Measurements from ENCODE around the gene TMEM86B.
A peak's percentile ranks its signal among the peaks of the same experiment; 100 is the strongest.
"Not testable (repeated sequence)": the region's sequence is repeated elsewhere in the genome, so short reads cannot be mapped to it uniquely, and the experiment has no call there.

TMEM86B gene

DNA sequence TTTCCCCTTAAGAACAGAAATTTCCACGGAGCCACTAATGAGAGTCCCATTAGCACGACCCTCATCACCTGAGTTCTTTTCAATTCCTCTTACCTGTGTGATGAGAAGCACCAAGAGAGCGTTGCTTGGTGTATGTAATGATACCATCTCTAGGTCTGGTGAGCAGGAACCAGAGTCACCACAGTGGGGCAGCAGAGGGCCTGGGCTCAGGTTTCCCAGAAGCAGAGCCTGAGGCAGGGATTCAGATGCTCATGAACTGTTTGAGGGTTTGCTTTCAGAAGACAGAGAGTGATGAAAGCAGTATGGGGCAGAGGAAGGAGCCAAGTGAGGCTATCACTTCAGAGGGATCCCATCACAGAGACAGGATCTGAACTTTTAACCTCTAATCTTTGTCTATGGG lies 16.1 kb downstream of the TMEM86B start:
- peak; percentile 69 for DNase-seq

DNA sequence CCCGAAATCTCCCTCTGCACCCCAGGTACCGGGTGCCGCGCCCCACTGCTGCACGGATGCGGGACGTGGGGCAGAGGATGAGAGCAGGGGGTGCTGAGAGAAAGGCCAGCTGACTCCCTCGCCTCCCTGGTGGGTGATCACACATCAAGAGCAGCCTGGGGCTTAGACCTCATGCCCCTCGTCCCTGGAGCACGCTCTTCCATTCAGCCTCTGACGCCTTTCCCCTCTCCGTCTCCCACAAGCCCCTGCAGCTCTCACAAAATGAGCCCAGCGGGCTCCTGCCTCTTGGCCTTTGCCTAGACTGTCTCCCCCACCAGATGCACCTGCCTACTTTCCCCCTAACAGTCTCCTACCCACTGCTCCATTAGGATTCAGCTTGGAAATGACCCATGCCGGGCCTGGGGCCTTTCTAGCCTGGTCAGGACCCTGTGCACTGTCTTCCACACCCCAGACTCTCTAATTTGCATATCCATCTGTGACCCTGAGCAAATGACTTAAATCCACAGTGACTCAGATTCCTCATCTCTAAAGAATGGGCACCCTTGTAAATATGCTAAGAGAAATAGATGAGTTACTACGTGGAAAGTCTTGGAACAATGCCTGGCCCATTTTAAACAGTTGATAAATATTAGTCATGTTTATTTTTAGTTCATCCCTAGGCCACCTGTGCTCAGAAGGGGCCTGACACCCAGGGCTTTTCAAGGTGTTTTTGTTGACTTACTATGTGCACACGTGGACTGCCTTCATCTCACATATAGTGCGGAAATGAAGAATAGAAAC lies 18.7 kb downstream of the TMEM86B start:
- DNase-seq, result no peak

DNA sequence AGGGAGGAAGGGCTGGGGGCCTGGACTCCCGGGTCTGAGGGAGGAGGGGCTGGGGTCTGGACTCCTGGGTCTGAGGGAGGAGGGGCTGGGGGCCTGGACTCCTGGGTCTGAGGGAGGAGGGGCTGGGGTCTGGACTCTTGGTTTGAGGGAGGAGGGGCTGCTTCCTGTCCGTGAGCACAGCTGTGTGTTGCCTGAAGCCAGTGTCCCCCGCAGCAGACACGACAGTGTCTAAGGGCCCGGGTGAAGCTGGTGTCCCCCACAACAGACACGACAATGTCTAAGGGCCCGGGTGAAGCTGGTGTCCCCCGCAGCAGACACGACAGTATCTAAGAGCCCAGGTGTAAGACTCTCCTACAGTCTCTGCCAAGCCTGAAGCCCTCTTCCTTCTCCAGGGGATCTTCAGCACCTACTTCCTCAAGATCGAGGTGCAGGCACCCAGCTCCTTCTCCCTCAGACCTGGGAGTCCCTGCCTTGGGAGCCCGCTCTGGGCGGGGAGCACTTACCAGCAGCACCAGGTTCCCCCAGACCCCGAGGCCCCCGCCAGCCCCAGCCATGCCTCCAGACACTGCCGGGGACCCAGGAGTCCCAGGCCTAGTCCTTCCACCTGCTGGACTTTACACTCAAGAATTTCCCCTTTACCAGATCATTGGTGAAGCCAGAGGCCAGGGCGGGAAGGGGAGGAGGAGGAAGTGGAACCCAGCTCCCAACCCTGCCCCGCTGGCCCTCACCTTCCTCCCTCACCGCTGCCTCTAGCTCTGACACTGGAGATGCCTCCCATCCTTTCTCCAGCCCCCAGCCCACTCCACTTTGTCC lies 19.5 kb downstream of the TMEM86B start, which contains the start of gene PTPRH:
Gene PTPRH (minus strand): TSS at position 622 of the 813 bp plus-strand sequence. CDS start 68 bp downstream, at position 554.
- no peak for DNase-seq

DNA sequence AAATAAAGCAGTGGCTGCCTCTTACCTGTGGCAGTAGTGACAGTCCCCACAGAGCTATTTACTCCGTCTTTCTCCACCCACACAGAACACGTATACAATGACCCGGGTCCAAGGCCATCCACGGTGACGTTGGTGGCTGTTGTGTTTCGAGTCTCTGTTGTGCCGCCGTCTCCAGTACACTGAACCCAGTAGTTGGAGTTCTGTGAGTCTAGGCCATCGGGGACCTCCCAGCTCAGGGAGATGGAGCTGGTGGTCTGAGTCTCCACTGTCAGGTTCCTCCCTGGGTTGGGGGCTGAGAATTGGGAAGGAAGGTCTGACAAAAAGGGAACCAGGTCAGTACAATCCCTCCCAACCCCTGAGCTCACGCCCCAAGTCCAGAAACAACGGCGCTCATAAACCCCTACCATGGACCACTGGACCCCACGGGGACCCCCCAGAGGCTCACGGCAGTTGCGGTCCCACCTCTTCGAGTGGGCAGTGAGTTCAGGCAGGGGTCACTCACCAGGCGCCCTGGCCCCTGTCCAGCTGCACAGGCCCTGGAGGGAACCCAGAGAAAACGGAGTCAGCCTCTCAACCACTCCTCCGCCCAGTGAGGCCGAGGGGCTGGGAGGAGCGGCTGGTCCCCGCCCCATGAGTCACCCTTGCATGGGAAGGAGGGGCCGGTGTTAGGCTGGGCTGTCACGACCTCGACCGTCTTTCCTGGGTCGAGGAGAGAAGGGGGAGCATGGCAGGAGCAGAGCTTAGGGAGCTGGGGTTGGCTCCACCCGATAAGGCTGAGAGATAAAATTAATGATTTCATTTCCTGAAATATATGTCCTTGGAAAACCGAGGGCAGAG lies 21.7 kb downstream of the TMEM86B start:
- peak; percentile 72 for DNase-seq

DNA sequence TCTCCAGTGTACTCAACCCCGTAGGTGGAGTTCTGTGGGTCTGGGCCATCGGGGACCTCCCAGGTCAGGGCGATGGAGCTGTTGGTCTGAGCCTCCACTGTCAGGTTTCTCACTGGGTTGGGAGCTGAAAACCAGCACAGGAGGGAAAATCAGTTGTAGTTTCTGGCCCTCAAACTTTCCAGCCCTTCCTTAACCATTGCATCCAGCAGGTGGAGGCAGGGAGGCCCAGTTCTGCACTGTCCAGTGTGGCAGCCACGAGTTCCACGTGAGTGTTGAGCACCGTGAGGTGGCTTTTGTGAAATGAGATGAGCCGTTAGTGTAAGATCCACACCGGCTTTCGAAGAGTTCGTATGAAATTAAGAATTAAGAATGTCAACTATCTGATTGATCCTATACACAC lies 26.4 kb downstream of the TMEM86B start:
- DNase-seq, result not testable (repeated sequence)

DNA sequence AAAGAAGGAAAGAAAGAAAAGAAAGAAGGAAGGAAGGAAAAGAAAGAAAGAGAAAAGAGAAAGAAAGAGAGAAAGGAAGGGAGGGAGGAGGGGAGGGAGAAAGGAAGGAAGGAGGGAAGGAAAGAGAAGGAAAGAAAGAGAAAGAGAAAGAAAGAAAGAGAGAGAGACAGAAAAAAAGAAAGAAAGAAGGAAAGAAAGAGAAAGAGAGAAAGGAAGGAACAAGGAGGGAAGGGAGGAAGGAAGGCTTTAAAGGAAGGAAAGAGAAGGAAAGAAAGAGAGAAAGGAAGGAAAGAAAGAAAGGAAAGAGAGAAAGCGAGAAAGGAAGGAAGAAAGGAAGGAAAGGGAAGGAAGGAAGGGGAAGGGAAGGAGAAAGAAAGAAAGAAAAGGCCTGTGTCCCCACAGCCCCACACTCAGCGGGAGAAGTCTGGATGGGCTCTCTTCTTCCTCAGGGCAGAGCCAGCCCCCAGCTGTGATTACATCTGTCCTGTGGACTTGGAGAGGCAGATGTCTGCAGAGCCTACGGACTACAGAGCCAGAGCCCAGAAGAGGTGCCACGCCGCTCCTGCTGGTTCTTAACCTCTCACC lies 28.9 kb downstream of the TMEM86B start:
- DNase-seq, result no peak

DNA sequence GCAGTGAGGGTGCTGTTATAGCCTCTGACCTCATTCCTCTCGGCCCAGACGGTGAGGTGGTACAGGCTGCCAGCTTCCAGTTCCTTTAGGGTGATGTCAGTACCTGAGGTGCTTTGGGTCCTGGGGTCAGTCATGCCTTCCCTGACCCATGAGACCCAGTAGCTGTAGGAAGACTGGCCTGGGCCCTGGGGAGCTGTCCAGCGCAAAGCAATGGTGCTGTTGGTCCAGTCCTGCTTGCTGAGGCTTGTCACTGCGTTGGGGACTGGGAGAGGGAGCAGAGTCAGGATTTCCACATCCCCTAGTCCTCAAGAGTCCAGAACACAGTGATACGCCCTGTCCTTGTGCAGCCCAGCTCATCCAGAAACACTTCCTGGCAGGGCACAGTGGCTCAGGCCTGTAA lies 29.9 kb downstream of the TMEM86B start:
- no peak for DNase-seq

DNA sequence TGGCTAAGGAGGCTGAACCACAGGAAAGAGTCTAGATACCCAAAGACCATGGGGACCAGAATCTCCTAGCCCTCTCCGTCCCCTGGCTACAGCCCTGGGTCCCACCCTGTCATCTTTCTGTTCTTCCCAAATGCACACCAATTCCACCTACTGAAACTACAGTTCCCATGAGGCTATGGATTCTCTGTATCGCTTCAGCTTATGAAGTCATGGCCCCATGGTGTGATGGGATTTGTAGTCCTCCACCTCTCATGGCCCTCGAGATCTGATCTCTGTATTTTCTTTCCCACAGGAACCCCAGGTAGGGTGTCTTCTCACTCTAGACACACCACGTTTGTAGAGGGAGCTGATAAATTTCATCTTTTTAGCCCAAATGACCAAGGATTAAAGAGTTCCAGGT lies 31.0 kb downstream of the TMEM86B start:
- no peak for DNase-seq

DNA sequence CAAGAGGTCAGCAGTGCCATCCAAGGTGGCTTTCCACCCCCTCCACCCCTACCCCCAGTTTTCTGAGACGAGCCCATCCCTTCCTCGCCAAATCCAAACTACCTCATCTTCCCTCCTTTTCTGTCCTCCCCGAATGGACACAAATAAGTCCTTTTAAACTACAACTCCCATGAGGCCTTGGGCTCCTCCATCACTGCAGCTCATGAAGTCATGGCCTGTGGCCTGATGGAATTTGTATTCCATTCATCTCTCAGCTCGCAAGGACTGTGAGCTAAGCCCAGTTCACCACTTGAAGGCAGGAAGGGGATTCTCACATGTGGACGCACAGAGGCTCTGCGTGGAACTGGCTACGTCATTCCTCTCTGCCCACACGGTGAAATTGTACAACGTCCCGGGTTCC lies 31.8 kb downstream of the TMEM86B start:
- no peak for DNase-seq

DNA sequence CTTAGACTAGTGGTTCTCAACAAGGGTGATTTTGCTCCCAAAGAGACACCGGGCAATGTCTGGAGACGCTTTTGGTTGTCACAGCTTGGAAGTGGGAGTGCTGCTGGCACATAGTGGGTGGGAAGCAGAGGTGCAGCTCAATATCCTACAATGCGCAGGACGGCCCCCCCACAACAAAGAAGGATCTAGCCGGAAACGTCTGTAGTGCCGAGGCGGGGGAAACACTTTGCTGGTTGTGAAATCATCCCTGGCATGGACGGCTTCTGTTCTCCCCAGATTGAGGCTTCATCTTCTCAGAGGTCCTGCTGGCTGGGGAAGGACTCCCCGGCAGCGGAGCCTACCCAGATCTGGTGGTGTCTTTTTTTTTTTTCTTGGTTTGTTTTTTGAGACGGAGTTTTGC lies 35.1 kb downstream of the TMEM86B start:
- no peak for DNase-seq

DNA sequence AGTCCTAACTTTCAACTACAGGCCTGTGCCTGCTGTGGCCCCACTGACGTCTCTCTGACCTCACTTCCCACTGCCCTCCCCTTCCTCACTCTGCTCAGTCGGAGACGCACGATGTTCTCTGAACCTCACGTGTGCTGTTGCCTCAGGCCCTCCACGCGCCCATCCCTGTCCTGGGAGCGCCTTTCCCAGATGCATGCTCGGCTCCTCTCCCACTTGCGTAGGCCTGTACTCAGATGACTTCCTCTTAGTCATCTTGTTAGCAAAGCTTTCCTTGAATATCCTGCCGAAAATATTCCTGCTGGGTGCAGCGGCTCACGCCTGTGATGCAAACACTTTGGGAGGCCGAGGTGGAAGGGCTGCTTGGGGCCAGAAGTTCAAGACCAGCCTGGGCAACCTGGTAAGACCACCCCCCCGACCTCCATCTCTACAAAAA lies 39.1 kb downstream of the TMEM86B start:
- DNase-seq, result no peak

DNA sequence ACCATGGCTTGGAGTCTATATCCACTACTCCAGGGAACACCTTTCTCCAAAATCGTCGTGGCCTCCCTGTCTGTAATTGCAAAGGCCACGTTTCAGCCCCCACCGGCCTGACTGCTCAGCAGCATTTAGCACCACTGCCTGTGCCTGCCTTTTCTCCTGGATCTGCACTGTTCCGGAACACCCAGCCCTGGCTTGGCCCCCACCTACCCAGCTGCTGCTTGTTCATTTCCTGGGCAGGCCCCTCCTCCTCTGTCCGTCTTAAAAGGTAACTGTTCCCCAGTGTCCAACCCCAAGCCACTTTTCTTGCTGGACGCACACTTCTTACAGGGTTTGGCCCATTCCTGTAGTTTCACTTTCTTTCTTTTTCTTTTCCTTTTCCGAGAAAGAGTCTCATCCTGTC lies 39.9 kb downstream of the TMEM86B start:
- no peak for DNase-seq

DNA sequence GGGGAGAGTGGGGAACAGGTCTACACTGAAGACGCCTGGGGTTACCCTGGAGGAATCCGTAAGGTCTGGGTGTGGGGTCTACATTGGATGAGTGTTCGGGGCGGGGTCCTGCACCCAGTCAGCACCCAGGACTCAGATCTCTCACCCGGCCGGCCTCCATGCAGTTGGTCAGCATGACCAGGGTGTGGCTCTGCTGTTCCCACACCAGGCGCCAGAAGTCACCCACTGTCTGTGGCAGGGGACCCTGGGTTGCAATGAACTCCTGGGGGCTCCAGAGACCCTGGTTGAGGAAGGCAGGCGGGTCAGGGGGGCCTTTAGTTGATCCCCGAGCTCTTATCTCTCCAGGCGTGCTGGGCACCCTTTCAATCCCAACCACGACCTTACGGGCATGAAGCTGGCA lies 42.5 kb downstream of the TMEM86B start:
- DNase-seq, result no peak

DNA sequence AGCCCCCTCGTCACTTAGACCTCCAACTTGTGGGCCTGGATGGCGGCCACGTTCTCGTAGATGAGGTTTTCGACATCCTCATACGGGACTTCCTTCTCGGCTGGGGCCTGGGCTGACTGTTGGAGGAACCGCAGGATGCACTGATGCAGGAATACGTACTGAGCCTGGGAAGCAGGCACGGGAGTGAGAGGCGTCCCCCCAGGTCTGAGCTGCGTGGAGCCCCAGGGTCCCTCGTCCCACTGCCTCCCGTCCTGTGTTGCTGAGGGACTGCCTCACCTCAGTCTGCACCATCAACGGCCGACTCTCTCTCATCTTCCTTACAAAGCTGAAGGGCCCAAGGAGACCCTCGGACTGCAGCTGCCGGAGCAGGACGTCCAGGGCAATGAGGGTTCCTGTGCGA lies 46.8 kb downstream of the TMEM86B start:
- DNase-seq, result no peak

DNA sequence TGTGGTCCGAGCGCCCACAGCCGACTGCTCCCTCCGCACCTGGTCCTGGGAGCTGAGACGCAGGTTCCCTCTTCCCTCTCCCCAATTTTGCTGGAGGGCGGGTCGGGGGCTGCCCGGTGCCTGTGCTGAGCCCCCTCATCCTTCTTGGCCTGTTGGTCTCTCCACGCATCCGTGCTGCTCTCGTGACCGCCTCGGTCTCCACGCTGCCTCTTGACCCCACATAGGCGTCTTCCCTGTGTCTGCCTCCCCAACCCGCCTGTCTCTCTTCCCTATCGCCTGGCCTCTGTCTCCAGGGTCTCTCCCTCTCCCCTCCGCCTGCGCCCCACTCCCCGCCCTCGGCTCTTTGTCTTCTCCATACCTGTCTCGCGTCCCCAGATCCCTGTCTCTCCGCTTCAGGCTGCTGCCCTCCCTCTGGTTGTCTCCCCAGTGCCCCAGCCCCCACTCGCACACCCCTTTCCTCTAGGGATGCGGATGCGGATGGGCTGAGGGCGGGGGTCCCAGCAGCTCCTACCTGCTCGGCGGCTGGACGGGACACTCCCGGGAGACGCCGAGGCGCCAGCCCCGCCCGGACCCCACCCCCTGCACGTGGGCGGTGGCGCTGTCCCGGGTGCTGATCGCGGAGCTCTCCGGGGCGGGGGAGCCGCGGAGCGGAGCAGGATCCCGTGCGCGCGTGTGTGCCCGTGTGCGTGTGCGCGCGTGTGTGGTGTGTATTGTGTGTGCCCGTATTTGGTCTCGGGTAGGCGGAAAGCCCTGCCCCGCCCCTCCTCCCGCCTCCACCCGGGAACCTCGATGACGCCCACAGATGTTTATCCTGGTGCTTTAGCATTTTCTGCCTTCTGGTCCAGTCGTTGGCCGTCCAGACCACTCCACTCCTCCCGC lies 48.7 kb downstream of the TMEM86B start, which contains the start of gene SYT5:
Gene SYT5 (minus strand): TSS at position 684 of the 879 bp plus-strand sequence. CDS start 1,248 bp downstream, outside the sequence.
- DNase-seq, result peak; percentile 88

DNA sequence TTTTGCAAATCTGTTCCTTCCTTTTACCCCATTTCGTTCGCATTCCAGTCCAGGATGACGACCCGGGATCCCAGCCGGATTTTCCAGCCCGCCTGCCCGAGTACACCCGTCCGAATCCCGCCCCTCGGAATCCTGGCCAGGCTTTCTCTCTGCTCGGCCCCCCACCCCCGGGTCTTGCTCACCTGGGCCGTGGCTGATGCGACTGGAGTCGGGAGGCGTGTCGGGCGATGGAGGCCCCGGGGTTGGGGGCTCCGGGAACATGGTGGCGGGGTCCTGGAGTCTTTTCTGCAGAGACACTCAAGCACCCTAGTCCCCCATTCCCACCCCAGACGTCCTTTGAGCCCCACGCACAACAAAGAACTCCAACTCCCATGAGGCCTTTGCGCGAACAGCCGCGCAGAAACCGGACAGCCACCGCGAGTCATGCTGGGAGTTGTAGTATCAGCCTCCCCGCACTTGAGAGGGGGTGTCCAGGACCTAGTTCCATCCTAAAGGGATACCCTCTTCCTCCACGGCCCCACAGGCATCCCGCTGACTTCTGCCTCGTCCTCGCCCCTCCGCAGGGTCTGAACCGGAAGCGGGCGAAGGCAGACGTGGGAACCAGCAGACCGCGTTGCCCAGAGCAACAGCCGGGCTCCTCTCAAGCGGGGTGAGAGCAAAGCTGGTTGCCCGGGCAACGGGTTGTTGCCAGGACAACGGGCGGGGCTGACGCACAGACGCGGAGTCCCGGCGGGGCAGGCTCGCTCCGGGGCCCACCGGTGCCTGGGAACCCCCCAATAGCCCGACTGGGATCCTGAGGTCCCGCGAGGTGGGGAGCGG lies 49.6 kb downstream of the TMEM86B start:
- peak; percentile 94 for DNase-seq

Data from activated CD8-positive, alpha-beta memory T cell treated with anti-CD3 and anti-CD28 coated beads for 24 hours (primary cell).